Endothelial cell of umbilical vein (primary cell): ENCODE data around the gene MAP4K4.

Experiments
- CTCF ChIP-seq, 2 donors: IDR thresholded peaks; 1 replicate in 1 of 2; 2 replicates in 1 of 2; pipeline ENCODE4 v1.5.1; 2011; ENCODE audit warnings: low read length in 2 of 2, mild to moderate bottlenecking in 2 of 2, moderate library complexity in 2 of 2, control low read depth in 1 of 2, inconsistent platforms in 1 of 2, low read depth in 1 of 2; ENCODE audit not compliant: insufficient read depth in 1 of 2; ENCODE audit errors: extremely low read depth in 1 of 2
- EZH2 ChIP-seq: IDR thresholded peaks from 2 replicates; pipeline ENCODE4 v1.6.1; 2012; ENCODE audit warnings: borderline replicate concordance, low read depth, mild to moderate bottlenecking, moderate library complexity, low read length, inconsistent platforms; ENCODE audit not compliant: severe bottlenecking
- FOS ChIP-seq: IDR thresholded peaks from 2 replicates; pipeline ENCODE4 v1.6.1; 2011; ENCODE audit warnings: mild to moderate bottlenecking, low read length, moderate library complexity, borderline replicate concordance; ENCODE audit not compliant: insufficient read depth
- GATA2 ChIP-seq: IDR thresholded peaks from 2 replicates; pipeline ENCODE4 v1.7.0; 2011; ENCODE audit warnings: low read depth, mild to moderate bottlenecking, moderate library complexity, mixed read lengths, low read length; ENCODE audit not compliant: insufficient read length, insufficient read depth
- JUN ChIP-seq: IDR thresholded peaks from 2 replicates; pipeline ENCODE4 v1.6.1; 2011; ENCODE audit warnings: borderline replicate concordance, low read depth; ENCODE audit not compliant: insufficient read length, insufficient read depth
- MAX ChIP-seq: IDR thresholded peaks from 2 replicates; pipeline ENCODE4 v1.6.1; 2011; ENCODE audit not compliant: insufficient read depth, insufficient read length
- POLR2A ChIP-seq: IDR thresholded peaks from 2 replicates; pipeline ENCODE4 v1.6.1; 2012; ENCODE audit warnings: low read depth, mild to moderate bottlenecking, control low read depth, low read length
- POLR2AphosphoS5 ChIP-seq: IDR thresholded peaks from 2 replicates; pipeline ENCODE4 v1.6.1; 2012; ENCODE audit warnings: low read depth, mild to moderate bottlenecking, control low read depth, low read length, moderate library complexity; ENCODE audit not compliant: insufficient read depth

- TF ChIP-seq EZH2 (no peak), CTCF (IDR thresholded peaks at IDR 0.05; ENCODE audit: extremely low read depth in 1 of 2, insufficient read depth in 1 of 2, low read depth in 1 of 2, low read length in 2 of 2) (no peak), POLR2A (no peak), POLR2AphosphoS5 (no peak), MAX (no peak), JUN (peak; percentile 81), FOS (peak; percentile 91), GATA2 (no peak)
These were observed 48.5 kb downstream of the MAP4K4 start for GRCh38 chr2:101745711-101746694.
